DND-41 (cell line): ENCODE data around the gene FHIT.

Experiments
- EZH2 ChIP-seq: IDR thresholded peaks from 3 replicates; pipeline ENCODE4 v1.6.1; 2012; ENCODE audit warnings: borderline replicate concordance, low read depth, mild to moderate bottlenecking, moderate library complexity, low read length, inconsistent platforms; ENCODE audit not compliant: severe bottlenecking
- TF ChIP-seq, protein P1 (sequence below): IDR thresholded peaks from 2 replicates; pipeline ENCODE4 v1.5.1; 2012; ENCODE audit warnings: borderline replicate concordance, low read length, moderate library complexity, mild to moderate bottlenecking; ENCODE audit not compliant: poor library complexity, severe bottlenecking; ENCODE audit errors: extremely low read depth

DNA sequence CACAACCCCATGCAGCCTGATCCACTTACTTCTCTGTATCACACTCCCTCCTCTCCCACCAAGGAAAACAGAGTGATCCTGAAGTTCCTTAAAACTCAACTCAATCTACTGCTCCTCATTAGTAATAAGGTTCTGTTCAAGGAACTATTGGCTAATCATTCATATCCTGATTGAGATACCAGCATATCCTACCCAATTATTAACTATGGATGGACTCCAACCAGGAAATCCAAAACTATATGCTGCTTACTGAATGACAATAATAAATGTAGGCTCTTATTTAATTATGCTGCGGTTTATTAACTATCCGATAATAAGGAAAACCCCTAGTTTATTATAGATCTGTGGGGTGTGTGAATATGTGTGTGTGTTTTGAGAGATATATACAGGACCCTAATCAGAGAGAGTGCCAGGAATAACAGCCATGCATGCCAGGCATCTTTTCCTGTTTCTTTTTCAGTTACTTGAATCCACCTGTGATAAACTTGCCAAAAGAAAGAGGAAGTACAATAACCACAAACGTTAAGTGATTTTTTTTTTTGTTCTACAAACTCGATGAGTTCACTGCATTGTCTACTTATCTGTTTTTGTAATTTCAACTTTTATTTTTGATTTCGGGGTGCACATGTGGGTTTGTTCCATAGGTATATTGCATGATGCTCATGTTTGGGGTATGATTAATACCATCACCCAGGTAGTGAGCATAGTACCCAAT lies 1169.7 kb downstream of the FHIT start:
- TF ChIP-seq, protein P1, sequence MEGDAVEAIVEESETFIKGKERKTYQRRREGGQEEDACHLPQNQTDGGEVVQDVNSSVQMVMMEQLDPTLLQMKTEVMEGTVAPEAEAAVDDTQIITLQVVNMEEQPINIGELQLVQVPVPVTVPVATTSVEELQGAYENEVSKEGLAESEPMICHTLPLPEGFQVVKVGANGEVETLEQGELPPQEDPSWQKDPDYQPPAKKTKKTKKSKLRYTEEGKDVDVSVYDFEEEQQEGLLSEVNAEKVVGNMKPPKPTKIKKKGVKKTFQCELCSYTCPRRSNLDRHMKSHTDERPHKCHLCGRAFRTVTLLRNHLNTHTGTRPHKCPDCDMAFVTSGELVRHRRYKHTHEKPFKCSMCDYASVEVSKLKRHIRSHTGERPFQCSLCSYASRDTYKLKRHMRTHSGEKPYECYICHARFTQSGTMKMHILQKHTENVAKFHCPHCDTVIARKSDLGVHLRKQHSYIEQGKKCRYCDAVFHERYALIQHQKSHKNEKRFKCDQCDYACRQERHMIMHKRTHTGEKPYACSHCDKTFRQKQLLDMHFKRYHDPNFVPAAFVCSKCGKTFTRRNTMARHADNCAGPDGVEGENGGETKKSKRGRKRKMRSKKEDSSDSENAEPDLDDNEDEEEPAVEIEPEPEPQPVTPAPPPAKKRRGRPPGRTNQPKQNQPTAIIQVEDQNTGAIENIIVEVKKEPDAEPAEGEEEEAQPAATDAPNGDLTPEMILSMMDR = no peak
- TF ChIP-seq EZH2 = no peak
